B cell (primary cell): Measurements from ENCODE around the gene CUZD1. TPM values are rescaled to one million over a fixed set of nuclear protein-coding genes. Genes with fewer than 3 reads are reported as not detected.

Source experiments
- ATAC-seq: fragments of 200-7000 bp; cut with Tn5 transposase; one replicate; pipeline ENCODE4 v1.10.0; 2021; ENCODE audit warnings: low read depth, mild to moderate bottlenecking, moderate number of reproducible peaks, moderate library complexity
- CTCF ChIA-PET: fragments of 350-600 bp; sonication (Branson Sonifier 250); formaldehyde crosslinking; loops from one replicate; lab custom pipeline; 2021; ENCODE audit warnings: antibody characterized with exemption, inconsistent platforms; lab: Charles Lee
- POLR2A ChIA-PET: fragments of 350-600 bp; sonication (Branson Sonifier 250); formaldehyde crosslinking; loops from one replicate; lab custom pipeline; 2021; ENCODE audit warnings: antibody characterized with exemption; lab: Charles Lee
- DNase-seq: peaks from one replicate; pipeline ENCODE4 v3.0.0; 2013
- H2AFZ ChIP-seq: 2 replicates; pipeline ENCODE4 v1.6.1; 2012; ENCODE audit warnings: mild to moderate bottlenecking, low read depth, low read length; ENCODE audit not compliant: insufficient read depth, poor library complexity, severe bottlenecking
- H3K27ac ChIP-seq, 2 donors: 1 replicate in 1 of 2; 2 replicates in 1 of 2; pipeline ENCODE4 v1.5.1; 2012 to 2013; ENCODE audit warnings: low read length in 2 of 2, mild to moderate bottlenecking in 2 of 2, moderate library complexity in 1 of 2
- H3K27me3 ChIP-seq, 4 experiments: fragments of 200-600 bp in 1 of 4; sonication (generic) in 1 of 4; replicated peaks in 1 of 4; 1 replicate in 2 of 4; 2 replicates in 2 of 4; pipeline versions ENCODE4 v1.6.1 to v1.7.0; 2013 to 2016; ENCODE audit warnings: low read length in 3 of 4, mild to moderate bottlenecking in 2 of 4, mixed read lengths in 1 of 4, moderate library complexity in 1 of 4; ENCODE audit not compliant: insufficient read depth in 4 of 4, control insufficient read depth in 3 of 4; ENCODE audit errors: control extremely low read depth in 1 of 4
- H3K36me3 ChIP-seq, 2 experiments: replicated peaks in 1 of 2; 1 replicate in 1 of 2; 2 replicates in 1 of 2; pipeline versions ENCODE4 v1.6.1 to v1.7.1; 2013; ENCODE audit warnings: low read length in 1 of 2; ENCODE audit not compliant: insufficient read depth in 2 of 2, control insufficient read depth in 1 of 2; ENCODE audit errors: control extremely low read depth in 1 of 2, extremely low read depth in 1 of 2
- H3K4me1 ChIP-seq, 2 donors: fragments of 200-600 bp in 1 of 2; sonication (generic) in 1 of 2; 1 replicate in 1 of 2; 2 replicates in 1 of 2; pipeline versions ENCODE4 v1.5.1 to v1.6.1; 2013 to 2017; ENCODE audit warnings: low read length in 2 of 2; ENCODE audit not compliant: control insufficient read depth in 2 of 2, insufficient read depth in 2 of 2
- H3K4me2 ChIP-seq: replicated peaks from 2 replicates; pipeline ENCODE3; 2012; ENCODE audit warnings: mild to moderate bottlenecking, low read depth, low read length; ENCODE audit not compliant: poor library complexity, severe bottlenecking
- H3K4me3 ChIP-seq, 5 experiments: fragments of 200-600 bp in 1 of 5; sonication (generic) in 1 of 5; 1 replicate in 3 of 5; 2 replicates in 2 of 5; pipeline versions ENCODE4 v1.5.1 to v1.7.0; 2011 to 2016; ENCODE audit warnings: low read length in 4 of 5, mild to moderate bottlenecking in 4 of 5, low read depth in 2 of 5, control low read depth in 1 of 5, moderate library complexity in 1 of 5; ENCODE audit not compliant: insufficient read depth in 1 of 5; ENCODE audit errors: control extremely low read depth in 1 of 5, extremely low read depth in 1 of 5
- H3K79me2 ChIP-seq: fragments of 200-600 bp; sonication (generic); one replicate; pipeline ENCODE4 v1.6.0; 2016; ENCODE audit warnings: low read length; ENCODE audit not compliant: control insufficient read depth, insufficient read depth
- H3K9ac ChIP-seq: fragments of 200-600 bp; sonication (generic); 2 replicates; pipeline ENCODE4 v1.6.1; 2017; ENCODE audit warnings: mild to moderate bottlenecking, low read length, moderate library complexity
- H3K9me3 ChIP-seq, 3 donors: one replicate each; pipeline versions ENCODE4 v1.6.1 to v1.7.1; 2013; ENCODE audit warnings: low read length in 2 of 3; ENCODE audit not compliant: control insufficient read depth in 2 of 3, insufficient read depth in 1 of 3; ENCODE audit errors: control extremely low read depth in 1 of 3
- H4K20me1 ChIP-seq: 2 replicates; pipeline ENCODE4 v1.6.0; 2012; ENCODE audit warnings: mild to moderate bottlenecking, low read length; ENCODE audit not compliant: insufficient read depth, control insufficient read depth, poor library complexity, severe bottlenecking
- H3K27ac Mint-ChIP-seq: one replicate; pipeline ENCODE4 v1.8.0; 2021; ENCODE audit warnings: mixed read lengths
- H3K27me3 Mint-ChIP-seq: one replicate; pipeline ENCODE4 v1.8.0; 2021; ENCODE audit warnings: mixed read lengths
- H3K4me1 Mint-ChIP-seq: one replicate; pipeline ENCODE4 v1.8.0; 2021; ENCODE audit warnings: mixed read lengths
- H3K4me3 Mint-ChIP-seq: one replicate; pipeline ENCODE4 v1.8.0; 2021; ENCODE audit warnings: mixed read lengths
- H3K9me3 Mint-ChIP-seq: one replicate; pipeline ENCODE4 v1.8.0; 2022; ENCODE audit warnings: mixed read lengths; ENCODE audit not compliant: insufficient read depth
- CTCF ChIP-seq: fragments of 200-600 bp; IDR thresholded peaks from one replicate; pipeline ENCODE4 v1.8.0; 2022; ENCODE audit warnings: antibody characterized with exemption, mild to moderate bottlenecking
- EZH2 ChIP-seq: IDR thresholded peaks from 2 replicates; pipeline ENCODE4 v1.6.1; 2012; ENCODE audit warnings: borderline replicate concordance, low read depth, mild to moderate bottlenecking, moderate library complexity, low read length; ENCODE audit not compliant: insufficient read depth, poor library complexity, severe bottlenecking
- WGBS: methylation state at CpG from one replicate; pipeline ENCODE4 v1.1.5; 2013; ENCODE audit warnings: missing lambda C conversion rate; ENCODE audit not compliant: insufficient coverage; 5-methylcytosine and 5-hydroxymethylcytosine counted together
- intact Hi-C: fragments of 100-400 bp; cut with micrococcal nuclease; formaldehyde crosslinking; loops from one replicate; pipeline ENCODE4 v1.10.0; 2022
- polyA plus RNA-seq: library from polyadenylated mRNA; depleted of rRNA; stranded (reverse); fragments of >200 nt; gene quantifications from 2 replicates; pipeline ENCODE4 v1.2.3, GENCODE V29; 2012
- total RNA-seq, 2 donors: library from RNA; stranded (reverse); fragments of 120-200 nt in 1 of 2; gene quantifications; 1 replicate in 1 of 2; 2 replicates in 1 of 2; pipeline versions ENCODE4 v1.2.3 to v1.2.4, GENCODE V29; 2013 to 2022

Gene CUZD1
- total and polyA plus RNA-seq, 2 donors (not counting 1 experiment from before 2014, with no cell fraction given) = 2.1 to 3.3 TPM

- no peak overlapping the region for H3K4me3 ChIP-seq
- ATAC-seq (no peak), DNase-seq (no peak)
- no peak overlapping the region for H3K4me2 ChIP-seq
- no peaks in the 10 kb centered on the region for H3K9me3 Mint-ChIP-seq
- peaks cover 22% of the 10 kb centered on the region for H3K27me3 Mint-ChIP-seq
- no peaks in the 10 kb centered on the region for H3K4me1 Mint-ChIP-seq
- POLR2A ChIA-PET = no interaction called here
- no peak overlapping the region for H3K27ac Mint-ChIP-seq
- no peaks in the 10 kb centered on the region for H3K36me3 ChIP-seq
- CTCF ChIA-PET = no interaction called here
- no peaks in the 10 kb centered on the region for H3K4me1 ChIP-seq
- TF ChIP-seq EZH2 = no peak
- no peak for TF ChIP-seq CTCF
- no peaks in the 10 kb centered on the region for H4K20me1 ChIP-seq
- H3K79me2 ChIP-seq = no peaks in the 10 kb centered on the region
- H3K27me3 ChIP-seq = peaks cover 0 to 2% (median 0%) of the 10 kb centered on the region in 4 experiments
- no peak overlapping the region for H3K4me3 Mint-ChIP-seq
- no peak overlapping the region for H3K27ac ChIP-seq
- WGBS = 80% methylated on average over 1 of the region's 5 CpGs
- H3K9me3 ChIP-seq = no peaks in the 10 kb centered on the region
- H2AFZ ChIP-seq = no peak overlapping the region
- intact Hi-C loops = no loop called here
- H3K9ac ChIP-seq = no peak overlapping the region
Measured at GRCh38 chr10:122795924-122796323, 49.7 kb downstream of the CUZD1 start.

GRCh38 chr10:122786269-122786668 lies 59.4 kb downstream of the CUZD1 start:
- H3K27ac ChIP-seq = no peak overlapping the region
- no peaks in the 10 kb centered on the region for H4K20me1 ChIP-seq
- DNase-seq (no peak), ATAC-seq (no peak)
- no peak overlapping the region for H3K4me2 ChIP-seq
- no peak overlapping the region for H3K9ac ChIP-seq
- ChIA-PET POLR2A (no interaction called here), CTCF (no interaction called here)
- no peak overlapping the region for H2AFZ ChIP-seq
- 25% methylated on average over 3 of the region's 3 CpGs for WGBS
- H3K4me1 ChIP-seq = no peaks in the 10 kb centered on the region
- intact Hi-C loops = no loop called here
- no peak overlapping the region for H3K27ac Mint-ChIP-seq
- no peaks in the 10 kb centered on the region for H3K4me1 Mint-ChIP-seq
- H3K4me3 Mint-ChIP-seq = no peak overlapping the region
- no peaks in the 10 kb centered on the region for H3K36me3 ChIP-seq
- H3K4me3 ChIP-seq = no peak overlapping the region
- peaks cover 0 to 8% (median 0%) of the 10 kb centered on the region in 3 donors for H3K9me3 ChIP-seq
- no peaks in the 10 kb centered on the region for H3K27me3 ChIP-seq
- no peaks in the 10 kb centered on the region for H3K9me3 Mint-ChIP-seq
- no peak for TF ChIP-seq EZH2
- no peak for TF ChIP-seq CTCF
- H3K79me2 ChIP-seq = no peaks in the 10 kb centered on the region
- H3K27me3 Mint-ChIP-seq = peaks cover 4% of the 10 kb centered on the region
